Stimulated activated CD8-positive, alpha-beta memory T cell treated with anti-CD3 and anti-CD28 coated beads, Interleukin-15, amount 100 ng/mL, for 4 hours (primary cell): Measurements from ENCODE around the gene NAA10.

Source experiments
- DNase-seq, 2 donors: peaks; one replicate each; pipeline ENCODE4 v3.0.0-alpha.2; 2020; ENCODE audit warnings: low read depth in 2 of 2

Gene NAA10

GRCh38 chrX:153948847-153949805 lies 14.3 kb upstream of the NAA10 start:
- no peak for DNase-seq

- DNase-seq, result no peak
Observed at GRCh38 chrX:153948002-153948466, 13.2 kb upstream of the NAA10 start.

DNA sequence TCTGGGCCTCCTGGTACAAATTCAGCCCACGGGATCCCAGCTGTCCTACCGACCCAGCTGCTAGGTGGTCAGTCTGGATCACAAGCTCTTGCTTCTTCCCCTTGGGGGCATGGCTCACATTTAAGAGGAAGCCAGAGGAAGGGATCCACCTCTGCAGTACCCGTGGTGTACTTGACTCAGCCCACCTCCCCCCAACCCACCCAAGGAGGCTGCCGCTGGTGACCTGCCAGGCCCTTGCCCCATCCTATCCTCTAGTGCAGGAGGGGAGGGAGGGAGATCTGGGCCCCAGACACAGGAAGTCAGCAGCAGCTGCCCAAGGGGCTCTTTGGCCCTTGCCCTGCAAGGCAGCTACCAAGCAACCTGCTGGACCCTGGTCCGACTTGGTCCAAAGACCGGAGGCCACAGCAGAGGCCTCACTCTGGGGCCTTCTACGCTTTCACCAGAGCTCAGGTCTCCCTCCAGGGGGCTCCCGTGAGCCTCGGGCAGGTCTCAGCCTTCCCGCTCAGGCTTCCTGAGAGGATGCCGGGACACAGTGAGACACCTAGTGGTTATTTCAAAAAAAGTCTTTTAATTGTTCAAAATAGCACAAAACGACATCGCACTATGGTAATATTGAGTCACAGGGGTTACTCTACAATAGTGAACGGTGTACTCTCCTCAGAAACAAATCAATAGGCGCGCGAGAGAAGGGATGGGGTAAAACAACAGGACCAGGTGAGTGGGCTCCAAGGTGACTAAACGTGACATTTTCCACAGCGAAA lies 12.4 kb upstream of the NAA10 start:
- peak; percentile 38 to 57 for DNase-seq

DNA sequence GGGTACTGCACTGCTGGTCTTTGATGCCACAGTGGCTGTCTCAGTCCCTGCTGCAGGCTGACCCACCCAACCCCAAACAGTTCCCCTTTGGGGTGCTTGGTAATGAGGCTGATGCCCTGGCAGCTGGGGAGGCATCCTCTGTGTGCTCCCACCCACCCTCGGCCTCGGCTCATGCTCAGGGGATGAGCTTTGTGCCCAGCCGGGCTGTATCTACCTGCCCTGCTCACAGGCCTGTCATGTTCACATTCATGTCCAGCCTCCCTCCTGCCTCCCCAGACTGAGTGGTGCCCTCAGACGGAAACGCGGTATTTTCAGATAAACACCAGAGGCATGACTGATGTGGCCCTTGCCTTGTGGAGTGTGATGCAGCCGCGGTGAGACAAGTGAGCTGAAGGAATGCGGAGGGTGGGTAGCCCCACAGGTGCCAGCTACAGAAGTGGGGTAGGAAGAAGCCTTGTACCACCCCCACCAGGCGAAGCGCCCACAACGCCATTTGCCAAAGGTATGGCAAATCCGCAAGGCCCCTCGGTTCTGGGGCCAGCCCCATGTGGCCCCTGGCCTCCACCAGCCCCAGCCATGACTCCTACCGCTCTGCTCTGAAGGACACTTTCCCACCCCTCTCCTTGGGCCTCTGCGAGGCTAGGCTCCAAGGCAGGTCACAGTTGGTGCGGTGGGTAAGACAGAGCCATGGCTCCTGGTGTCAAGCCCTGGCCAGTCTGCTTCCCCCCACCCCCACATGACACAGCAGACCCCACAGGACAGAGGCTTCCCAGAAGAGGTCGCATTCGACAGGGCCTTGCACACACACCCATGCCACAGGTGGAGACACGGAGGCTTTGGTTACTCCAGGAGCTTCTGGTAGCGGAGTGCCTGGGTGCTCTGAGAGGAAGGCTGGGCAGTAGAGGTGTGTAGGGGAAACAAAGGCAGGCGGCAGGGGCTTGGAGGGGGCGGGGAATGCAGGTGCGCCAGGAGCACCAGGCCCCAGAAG lies 11.4 kb upstream of the NAA10 start:
- DNase-seq, result no peak

DNA sequence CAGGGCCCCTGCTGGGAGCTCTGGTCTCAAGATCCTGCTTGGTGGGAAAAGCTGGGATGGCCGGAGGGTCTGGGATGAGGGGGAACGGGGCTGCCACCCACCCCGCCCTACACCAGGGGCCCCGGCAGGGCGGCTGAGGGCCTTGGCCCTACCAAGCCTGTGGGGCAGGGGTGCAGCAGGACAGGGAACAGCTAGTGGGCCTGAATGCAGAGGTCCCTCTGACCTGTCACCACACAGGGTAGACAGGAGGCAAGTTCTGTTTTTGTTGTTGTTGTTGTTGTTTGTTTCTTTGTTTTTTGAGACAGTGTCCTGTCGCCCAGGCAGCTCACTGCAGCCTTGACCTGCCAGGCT lies 9.9 kb upstream of the NAA10 start:
- DNase-seq, result no peak

GRCh38 chrX:153944140-153944799 lies 9.4 kb upstream of the NAA10 start, which contains the start of gene RENBP:
RENBP (minus strand) TSS chrX:153944643; CDS start chrX:153944610, 33 bp downstream.
- DNase-seq, result no peak

- DNase-seq, result no peak
Observed at GRCh38 chrX:153941336-153942252, 6.8 kb upstream of the NAA10 start.

DNA sequence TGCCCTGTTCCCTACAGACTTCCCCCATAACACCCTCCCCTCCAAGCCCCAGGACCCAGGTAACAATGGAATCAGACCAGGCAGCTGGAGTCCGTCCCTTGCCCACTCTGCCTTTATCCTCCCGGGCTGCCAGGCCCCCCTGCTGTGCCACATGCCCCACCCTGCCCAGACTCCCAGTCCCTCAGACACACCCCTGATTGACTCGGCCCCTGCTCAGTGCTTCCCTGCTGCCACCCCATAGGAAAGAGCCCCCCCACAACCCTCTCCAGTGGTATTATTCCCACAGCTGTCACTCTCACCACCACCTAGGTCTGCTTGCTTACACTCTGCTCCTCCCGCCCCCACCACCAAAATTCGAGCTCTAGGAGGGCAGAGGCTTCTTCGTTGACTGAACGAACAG lies 4.7 kb upstream of the NAA10 start:
- no peak for DNase-seq

DNA sequence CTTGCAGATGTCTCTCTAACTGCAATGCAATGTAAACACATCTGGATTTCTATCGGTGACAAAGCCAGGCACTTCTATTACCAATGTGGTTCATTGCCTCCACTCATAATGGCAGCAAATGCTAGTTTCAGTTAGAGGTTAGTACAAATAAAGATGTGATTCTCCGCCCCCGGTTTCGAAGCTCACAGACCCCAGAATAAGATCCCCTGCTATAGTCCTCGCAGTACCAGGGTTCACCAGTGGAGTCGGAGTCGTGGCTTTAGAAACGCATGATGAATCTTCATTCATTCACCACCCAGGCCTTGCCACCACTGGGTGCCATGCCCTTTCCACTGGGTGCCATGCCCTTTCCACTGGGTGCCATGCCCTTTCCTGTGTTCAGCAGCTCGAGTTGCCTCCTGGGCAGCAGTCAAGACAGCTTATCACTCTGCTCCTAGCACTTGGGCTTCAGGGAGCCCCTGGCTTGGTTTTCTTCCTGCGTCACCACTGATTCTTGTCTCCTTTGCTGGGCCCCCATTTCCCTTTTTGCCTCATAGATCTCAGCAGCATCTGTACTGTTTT lies 3.5 kb upstream of the NAA10 start:
- no peak for DNase-seq

DNA sequence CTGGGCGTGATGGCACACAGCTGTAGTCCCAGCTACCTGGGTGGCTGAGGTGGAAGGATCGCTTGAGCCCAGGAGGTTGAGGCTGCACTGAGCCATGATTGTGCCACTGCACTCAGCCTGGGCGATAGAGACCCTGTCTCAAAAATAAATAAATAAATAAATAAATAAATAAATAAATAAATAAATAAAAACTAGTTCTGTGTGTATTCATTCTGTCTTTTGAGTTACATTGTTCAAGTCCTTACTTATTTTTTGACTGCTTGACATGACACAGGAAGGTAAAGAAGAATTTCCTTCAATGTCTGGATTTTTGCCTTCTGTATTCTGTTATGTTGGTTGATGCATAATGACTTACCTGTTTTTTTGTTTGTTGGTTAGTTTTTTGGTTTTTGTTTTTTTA lies 2.2 kb upstream of the NAA10 start:
- no peak for DNase-seq

DNA sequence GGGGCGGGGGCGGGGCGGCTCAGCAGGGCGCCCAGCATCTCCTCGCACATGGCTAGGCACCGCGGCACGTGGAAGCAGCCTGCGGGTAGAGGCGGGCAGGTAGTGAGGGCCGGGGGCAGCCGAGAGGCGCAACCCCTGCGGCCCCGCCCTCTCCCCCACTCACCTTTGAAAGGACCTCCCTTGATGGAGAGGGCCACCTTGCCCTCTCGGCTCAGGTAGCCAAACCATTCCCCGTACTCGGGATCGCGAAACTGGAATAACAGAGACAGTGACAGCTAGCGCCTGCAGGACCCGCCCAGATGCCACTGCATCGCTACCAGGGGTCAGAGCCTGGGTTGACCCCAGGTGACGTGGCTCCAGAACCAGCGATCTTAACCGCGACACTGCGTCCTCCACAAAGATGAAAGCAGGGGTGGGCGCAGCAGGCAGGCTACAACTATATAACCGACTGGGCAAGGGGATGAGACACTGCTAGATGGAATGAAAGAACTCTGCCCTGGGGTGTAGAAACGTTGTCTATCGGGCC lies 552 bp upstream of the NAA10 start:
- no peak for DNase-seq

DNA sequence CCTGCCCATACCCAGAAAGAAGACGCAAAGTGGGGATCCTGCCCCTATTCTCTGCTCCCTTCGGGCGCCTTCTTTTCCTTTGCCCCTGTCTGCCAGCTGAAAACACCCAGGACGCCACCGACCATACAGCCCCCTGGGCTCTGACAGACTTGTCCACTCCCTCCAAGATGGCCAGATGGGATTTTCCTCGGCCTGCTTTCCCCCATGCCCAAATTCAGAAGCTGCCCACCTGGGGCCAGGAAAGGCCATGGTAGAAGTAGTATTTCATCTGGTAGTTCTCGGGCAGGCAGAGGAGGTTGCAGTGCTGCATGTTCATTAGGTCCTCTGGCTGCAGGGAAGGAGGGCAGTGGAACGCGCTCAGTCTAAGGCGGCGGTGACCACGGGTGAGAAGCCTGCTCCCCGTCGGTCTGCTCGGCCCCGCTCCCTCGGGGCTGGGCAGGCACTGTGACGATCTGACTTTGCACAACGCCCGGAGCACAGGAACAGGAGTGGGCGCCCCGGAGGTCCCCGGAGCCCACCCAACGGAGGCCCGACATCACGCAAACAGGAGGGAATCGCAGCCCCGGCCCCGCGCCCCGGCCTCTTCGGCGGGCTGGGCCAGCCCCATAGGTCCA lies 582 bp downstream of the NAA10 start:
- DNase-seq, result no peak

DNA sequence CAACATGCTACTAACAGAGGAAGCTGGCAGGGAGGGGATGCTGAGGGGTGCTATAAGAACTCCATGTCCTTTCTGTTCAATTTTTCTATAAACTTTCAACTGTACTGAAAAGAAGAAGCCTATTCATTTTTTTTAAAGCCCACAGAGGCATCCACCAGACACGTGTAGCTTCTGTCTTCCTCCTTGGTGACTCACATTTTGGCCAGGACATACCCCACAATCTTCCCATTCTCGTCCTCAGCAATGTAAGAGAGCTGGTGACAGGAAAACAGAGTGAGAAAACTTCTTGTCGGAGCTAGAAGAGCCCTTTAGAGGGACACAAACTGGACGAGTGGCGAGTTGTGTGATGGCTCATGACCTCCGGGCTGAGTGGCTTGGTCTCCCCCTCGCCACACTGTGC lies 1.1 kb downstream of the NAA10 start:
- no peak for DNase-seq

DNA sequence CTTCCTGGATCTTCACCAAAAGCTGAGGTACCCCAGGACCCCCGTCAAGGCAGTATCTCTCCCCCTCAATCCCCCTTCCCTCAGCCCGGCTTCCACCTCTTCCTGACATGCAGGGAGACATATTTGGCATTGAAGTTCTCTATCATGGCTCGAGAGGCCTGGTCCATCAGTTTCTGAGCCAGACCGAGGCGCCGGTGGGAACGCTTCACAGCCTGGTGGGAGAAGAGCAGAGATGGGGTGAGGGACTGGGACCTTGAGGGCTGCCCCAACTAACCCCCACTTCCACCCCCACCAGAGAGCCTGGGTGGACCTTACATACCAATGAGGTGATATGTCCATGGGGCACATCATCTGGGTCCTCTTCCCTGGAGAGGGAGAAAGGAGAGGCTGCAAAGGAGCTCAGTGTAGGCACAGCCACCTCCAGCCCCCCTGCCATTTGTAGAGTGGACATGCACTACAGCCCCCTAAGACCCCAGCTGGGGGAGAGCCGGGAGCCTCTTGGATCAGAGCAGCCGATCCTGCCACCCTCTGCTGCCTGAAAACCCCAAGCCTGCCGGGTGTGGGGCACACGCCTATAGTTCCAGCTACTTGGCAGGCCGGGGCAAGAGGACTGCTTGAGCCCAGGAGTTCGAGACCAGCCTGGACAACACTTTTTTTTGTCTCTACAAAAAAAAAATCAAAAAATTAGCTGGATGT lies 2.5 kb downstream of the NAA10 start:
- DNase-seq, result no peak

GRCh38 chrX:153931748-153932147 lies 3.1 kb downstream of the NAA10 start:
- no peak for DNase-seq

- no peak for DNase-seq
Observed at GRCh38 chrX:153931151-153931550, 3.7 kb downstream of the NAA10 start.

DNA sequence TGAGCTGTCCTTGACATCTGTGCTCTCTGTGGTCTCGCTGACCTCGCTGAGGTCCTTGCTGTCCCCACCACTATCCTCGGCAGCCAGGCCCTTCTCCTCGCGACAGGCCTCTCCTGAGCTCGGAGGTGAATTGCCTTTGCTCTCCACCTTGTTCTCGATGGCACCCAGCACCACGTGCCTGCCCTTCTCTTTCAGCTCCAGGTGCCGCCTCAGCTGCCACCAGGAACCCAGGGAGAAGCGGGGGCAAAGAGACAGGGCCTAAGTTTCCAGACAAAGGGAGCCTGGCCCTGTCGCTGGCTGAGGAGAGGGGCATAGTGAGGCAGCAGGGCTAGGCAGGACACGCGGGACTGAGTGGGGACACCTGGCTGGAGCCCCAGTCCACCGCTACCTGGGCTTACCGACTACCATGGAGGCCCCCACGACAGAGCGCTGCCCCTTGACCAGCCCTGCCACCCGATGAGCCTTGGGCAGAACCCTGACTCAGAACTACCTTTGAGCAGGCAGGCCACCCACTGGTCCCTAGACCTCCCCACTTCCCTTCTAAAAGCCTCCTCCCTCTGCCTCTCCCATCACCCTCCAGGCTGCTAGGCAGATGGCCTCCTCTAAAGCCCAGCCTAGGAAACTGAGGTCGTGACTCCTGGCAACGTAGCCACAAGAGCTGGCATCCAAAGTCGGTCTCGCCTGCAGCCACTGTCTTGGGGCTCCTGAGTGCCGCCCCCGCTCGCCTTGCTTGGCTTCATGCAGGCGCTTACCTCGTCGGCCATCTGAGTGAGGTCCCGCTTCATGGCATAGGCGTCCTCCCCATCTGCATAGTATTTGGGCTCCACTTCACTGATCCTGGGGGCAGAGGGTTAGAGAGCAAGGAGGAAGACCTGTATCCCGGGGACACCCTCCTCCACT lies 4.6 kb downstream of the NAA10 start:
- DNase-seq, result no peak
